IMR-90 (cell line): ENCODE data around the gene MYL11. TPM values are rescaled to one million over a fixed set of nuclear protein-coding genes. Genes with fewer than 3 reads are reported as not detected.
"Not testable (repeated sequence)": the region's sequence is repeated elsewhere in the genome, so short reads cannot be mapped to it uniquely, and the experiment has no call there.

Experiments used
- ATAC-seq: fragments of 200-7000 bp; cut with Tn5 transposase; 2 replicates; pipeline ENCODE4 v1.9.1; 2020; ENCODE audit warnings: low read depth, mild to moderate bottlenecking, moderate library complexity
- BruUV-seq: library from RNA; stranded (reverse); fragments of 400-500 nt; replicated peaks from 2 replicates; lab custom pipeline; 2021; lab: Mats Ljungman, UMichigan
- CTCF ChIA-PET: fragments of 300-600 bp; formaldehyde crosslinking; extraction: SDS; loops from one replicate; lab custom pipeline; 2021; ENCODE audit warnings: antibody characterized with exemption; lab: Yijun Ruan, JAX
- POLR2A ChIA-PET: fragments of 300-600 bp; sonication (Branson Sonifier 250); formaldehyde crosslinking; loops from one replicate; lab custom pipeline; 2022; ENCODE audit warnings: antibody characterized with exemption; ENCODE audit not compliant: unreplicated experiment; lab: Charles Lee
- DNase-seq: peaks from one replicate; pipeline ENCODE4 v3.0.0; 2013
- H2AFZ ChIP-seq: replicated peaks from 2 replicates; pipeline ENCODE3; 2013; ENCODE audit warnings: low read length, mild to moderate bottlenecking; ENCODE audit not compliant: poor library complexity
- H2AK5ac ChIP-seq: 2 replicates; pipeline ENCODE4 v1.6.1; 2013; ENCODE audit warnings: low read depth, low read length, inconsistent platforms
- H2AK9ac ChIP-seq: replicated peaks from 2 replicates; pipeline ENCODE3; 2013; ENCODE audit warnings: mild to moderate bottlenecking, low read depth, low read length, moderate library complexity; ENCODE audit not compliant: poor library complexity
- H2BK120ac ChIP-seq: 2 replicates; pipeline ENCODE4 v1.6.1; 2013; ENCODE audit warnings: low read depth, low read length, inconsistent platforms
- H2BK15ac ChIP-seq: 3 replicates; pipeline ENCODE4 v1.6.1; 2013; ENCODE audit warnings: low read depth, low read length, inconsistent platforms
- H2BK20ac ChIP-seq: 2 replicates; pipeline ENCODE4 v1.6.1; 2013; ENCODE audit warnings: low read depth, mild to moderate bottlenecking, inconsistent platforms, low read length, moderate library complexity
- H2BK5ac ChIP-seq: 2 replicates; pipeline ENCODE4 v1.6.1; 2013; ENCODE audit warnings: mild to moderate bottlenecking, low read depth, low read length, inconsistent platforms; ENCODE audit not compliant: poor library complexity, severe bottlenecking
- H3K14ac ChIP-seq: replicated peaks from 2 replicates; pipeline ENCODE4 v1.6.1; 2013; ENCODE audit warnings: low read depth, low read length, inconsistent platforms
- H3K18ac ChIP-seq: 2 replicates; pipeline ENCODE4 v1.6.1; 2013; ENCODE audit warnings: low read depth, low read length, control low read depth
- H3K23ac ChIP-seq: 2 replicates; pipeline ENCODE4 v1.6.1; 2013; ENCODE audit warnings: low read depth, low read length, inconsistent platforms
- H3K27ac ChIP-seq: 2 replicates; pipeline ENCODE4 v1.5.1; 2013; ENCODE audit warnings: mild to moderate bottlenecking, control low read depth, low read length; ENCODE audit not compliant: insufficient read depth
- H3K27me3 ChIP-seq: 2 replicates; pipeline ENCODE4 v1.6.1; 2013; ENCODE audit warnings: low read length; ENCODE audit not compliant: control insufficient read depth, insufficient read depth
- H3K36me3 ChIP-seq: 2 replicates; pipeline ENCODE4 v1.6.1; 2013; ENCODE audit warnings: low read length, mixed read lengths; ENCODE audit not compliant: control insufficient read depth, insufficient read depth
- H3K4ac ChIP-seq: 2 replicates; pipeline ENCODE4 v1.6.1; 2013; ENCODE audit warnings: low read depth, low read length, inconsistent platforms
- H3K4me1 ChIP-seq: 2 replicates; pipeline ENCODE4 v1.6.1; 2013; ENCODE audit warnings: low read length, mixed read lengths; ENCODE audit not compliant: control insufficient read depth, insufficient read depth
- H3K4me2 ChIP-seq: 2 replicates; pipeline ENCODE4 v1.6.1; 2013; ENCODE audit warnings: low read depth, mild to moderate bottlenecking, control low read depth, low read length, moderate library complexity
- H3K4me3 ChIP-seq: 2 replicates; pipeline ENCODE4 v1.5.1; 2013; ENCODE audit warnings: low read depth, mild to moderate bottlenecking, control low read depth, low read length, moderate library complexity; ENCODE audit not compliant: insufficient read depth
- H3K56ac ChIP-seq: 2 replicates; pipeline ENCODE4 v1.6.1; 2013; ENCODE audit warnings: low read length, inconsistent platforms; ENCODE audit not compliant: insufficient read depth; ENCODE audit errors: extremely low read depth
- H3K79me1 ChIP-seq, 2 experiments: 2 replicates each; pipeline ENCODE4 v1.6.1; 2013; ENCODE audit warnings: low read length in 2 of 2, inconsistent platforms in 1 of 2, low read depth in 1 of 2
- H3K9ac ChIP-seq: 2 replicates; pipeline ENCODE4 v1.6.1; 2013; ENCODE audit warnings: low read depth, low read length, control low read depth
- H3K9me1 ChIP-seq: 2 replicates; pipeline ENCODE4 v1.6.1; 2013; ENCODE audit warnings: low read length, inconsistent platforms; ENCODE audit not compliant: insufficient read depth
- H3K9me3 ChIP-seq: 2 replicates; pipeline ENCODE4 v1.6.1; 2013; ENCODE audit warnings: low read length; ENCODE audit not compliant: control insufficient read depth, insufficient read depth
- H4K20me1 ChIP-seq: 2 replicates; pipeline ENCODE4 v1.6.1; 2013; ENCODE audit warnings: low read length, inconsistent platforms; ENCODE audit not compliant: insufficient read depth
- H4K5ac ChIP-seq: 2 replicates; pipeline ENCODE4 v1.6.1; 2013; ENCODE audit warnings: mild to moderate bottlenecking, low read depth, low read length, control low read depth
- H4K8ac ChIP-seq, 2 experiments: 2 replicates each; pipeline ENCODE4 v1.6.1; 2013; ENCODE audit warnings: low read depth in 2 of 2, low read length in 2 of 2, control low read depth in 1 of 2, inconsistent platforms in 1 of 2
- H4K91ac ChIP-seq: 2 replicates; pipeline ENCODE4 v1.6.1; 2013; ENCODE audit warnings: low read depth, low read length, inconsistent platforms; ENCODE audit not compliant: insufficient read depth
- WGBS, 2 experiments: methylation state at CpG; one replicate each; pipeline versions ENCODE4 v1.1.5 to v1.1.7; 2013; ENCODE audit warnings: missing lambda C conversion rate in 2 of 2; ENCODE audit not compliant: insufficient read length in 1 of 2; ENCODE audit errors: extremely low coverage in 2 of 2; 5-methylcytosine and 5-hydroxymethylcytosine counted together
- dilution Hi-C: fragments of 300-500 bp; cut with HindIII; formaldehyde crosslinking; loops from one replicate; pipeline ENCODE4 v1.14.3; 2018; ENCODE audit warnings: low sequenced_read_pairs; ENCODE audit not compliant: unreplicated experiment
- in situ Hi-C: fragments of 300-500 bp; cut with MboI; formaldehyde crosslinking; loops from 3 replicates; pipeline ENCODE4 v1.14.3; 2019; ENCODE audit warnings: low sequenced_read_pairs, inconsistent platforms, mixed read lengths
- intact Hi-C: fragments of 100-400 bp; cut with micrococcal nuclease; formaldehyde crosslinking; loops from 2 replicates; pipeline ENCODE4 v1.10.0; 2022
- polyA plus RNA-seq, 3 experiments: library from polyadenylated mRNA; depleted of rRNA; stranded (reverse); fragments of >200 nt; gene quantifications; 2 replicates each; pipeline ENCODE4 v1.2.3, GENCODE V29; 2012; ENCODE audit warnings: low replicate concordance in 1 of 3
- total RNA-seq: library from RNA; depleted of rRNA; stranded (reverse); fragments of >200 nt; gene quantifications from 2 replicates; pipeline ENCODE4 v1.2.3, GENCODE V29; 2012

The MYL11 gene
- total and polyA plus RNA-seq, 2 of the 4 experiments (the other 2 are of a cell fraction): 1.1 TPM; not detected in 1

- H2BK5ac ChIP-seq, H4K91ac ChIP-seq, H3K4me3 ChIP-seq, H3K27ac ChIP-seq, H2AK5ac ChIP-seq, POLR2A ChIA-PET, H3K56ac ChIP-seq, H4K5ac ChIP-seq, H2BK20ac ChIP-seq, H3K9me1 ChIP-seq, H3K4me1 ChIP-seq, DNase-seq, H4K8ac ChIP-seq, H3K27me3 ChIP-seq, H2AFZ ChIP-seq, H3K36me3 ChIP-seq, H2BK15ac ChIP-seq, H2BK120ac ChIP-seq, H3K4ac ChIP-seq, in situ Hi-C loops, intact Hi-C loops, H3K79me1 ChIP-seq, H3K9me3 ChIP-seq, H3K9ac ChIP-seq, H3K23ac ChIP-seq, CTCF ChIA-PET, H2AK9ac ChIP-seq, ATAC-seq, H3K18ac ChIP-seq, H4K20me1 ChIP-seq, BruUV-seq, H3K14ac ChIP-seq, dilution Hi-C loops, H3K4me2 ChIP-seq: not testable (repeated sequence)
- no CpG with 5 or more reads among the region's 11 CpGs for WGBS, 2 experiments
Measured at GRCh38 chr16:30343491-30343820, 31.1 kb upstream of the MYL11 start.
